ENCODE measurements around the gene ADCY4. TPM values are rescaled to one million over a fixed set of nuclear protein-coding genes. Genes with fewer than 3 reads are reported as not detected.

The ADCY4 gene
- 9.9 TPM for total RNA-seq

- Histone ChIP-seq H3K27ac (ENCODE audit: low read depth, low read length) (peak within 1 kb of the TSS; percentile 80), H3K9ac (ENCODE audit: low read depth in 1 of 3, low read length in 3 of 3) (peak within 1 kb of the TSS; percentile 57 to 74 (median 67)), H3K4me1 (ENCODE audit: control insufficient read depth in 3 of 3, insufficient read depth in 3 of 3, low read length in 3 of 3) (peaks cover 29 to 41% (median 38%) of the 10 kb centered on the region in 3 donors), H3K36me3 (ENCODE audit: control insufficient read depth in 3 of 3, insufficient read depth in 3 of 3, low read length in 3 of 3) (peaks cover 0 to 7% (median 4%) of the 10 kb centered on the region in 3 donors), H3K27me3 (ENCODE audit: control insufficient read depth in 3 of 3, insufficient read depth in 3 of 3, low read length in 3 of 3) (peaks cover 55 to 86% (median 73%) of the 10 kb centered on the region in 3 donors), H3K4me3 (ENCODE audit: low read length in 3 of 3) (peak within 1 kb of the TSS; percentile 56 to 67 (median 67)), H3K9me3 (ENCODE audit: control insufficient read depth in 3 of 3, low read length in 3 of 3) (no peaks in the 10 kb centered on the region)
Observed at GRCh38 chr14:24334431-24335291, at the start of gene ADCY4. Gene ADCY4, minus strand, starts transcription at chr14:24335071. Its CDS starts 419 bp downstream, at chr14:24334652.

- Histone ChIP-seq H3K27ac (ENCODE audit: low read depth, low read length) (no peak overlapping the region), H3K36me3 (ENCODE audit: control insufficient read depth in 3 of 3, insufficient read depth in 3 of 3, low read length in 3 of 3) (no peaks in the 10 kb centered on the region), H3K9ac (ENCODE audit: low read depth in 1 of 3, low read length in 3 of 3) (no peak overlapping the region), H3K4me3 (ENCODE audit: low read length in 3 of 3) (no peak overlapping the region), H3K27me3 (ENCODE audit: control insufficient read depth in 3 of 3, insufficient read depth in 3 of 3, low read length in 3 of 3) (peaks cover 0 to 7% (median 7%) of the 10 kb centered on the region in 3 donors), H3K4me1 (ENCODE audit: control insufficient read depth in 3 of 3, insufficient read depth in 3 of 3, low read length in 3 of 3) (no peaks in the 10 kb centered on the region), H3K9me3 (ENCODE audit: control insufficient read depth in 3 of 3, low read length in 3 of 3) (no peaks in the 10 kb centered on the region)
Observed at GRCh38 chr14:24384169-24384568, 49.3 kb upstream of the ADCY4 start.

- Histone ChIP-seq H3K27me3 (ENCODE audit: control insufficient read depth in 3 of 3, insufficient read depth in 3 of 3, low read length in 3 of 3) (peaks cover 0 to 3% (median 0%) of the 10 kb centered on the region in 3 donors), H3K9ac (ENCODE audit: low read depth in 1 of 3, low read length in 3 of 3) (no peak overlapping the region), H3K27ac (ENCODE audit: low read depth, low read length) (no peak overlapping the region), H3K9me3 (ENCODE audit: control insufficient read depth in 3 of 3, low read length in 3 of 3) (no peaks in the 10 kb centered on the region), H3K4me1 (ENCODE audit: control insufficient read depth in 3 of 3, insufficient read depth in 3 of 3, low read length in 3 of 3) (no peaks in the 10 kb centered on the region), H3K36me3 (ENCODE audit: control insufficient read depth in 3 of 3, insufficient read depth in 3 of 3, low read length in 3 of 3) (no peaks in the 10 kb centered on the region), H3K4me3 (ENCODE audit: low read length in 3 of 3) (no peak overlapping the region)
Observed at GRCh38 chr14:24382064-24382371, 47.1 kb upstream of the ADCY4 start.

- Histone ChIP-seq H3K4me1 (ENCODE audit: control insufficient read depth in 3 of 3, insufficient read depth in 3 of 3, low read length in 3 of 3) (no peaks in the 10 kb centered on the region), H3K36me3 (ENCODE audit: control insufficient read depth in 3 of 3, insufficient read depth in 3 of 3, low read length in 3 of 3) (peaks cover 0 to 3% (median 0%) of the 10 kb centered on the region in 3 donors), H3K4me3 (ENCODE audit: low read length in 3 of 3) (no peak overlapping the region), H3K27ac (ENCODE audit: low read depth, low read length) (no peak overlapping the region), H3K9ac (ENCODE audit: low read depth in 1 of 3, low read length in 3 of 3) (no peak overlapping the region), H3K9me3 (ENCODE audit: control insufficient read depth in 3 of 3, low read length in 3 of 3) (no peaks in the 10 kb centered on the region), H3K27me3 (ENCODE audit: control insufficient read depth in 3 of 3, insufficient read depth in 3 of 3, low read length in 3 of 3) (peaks cover 0 to 3% (median 0%) of the 10 kb centered on the region in 3 donors)
Observed at GRCh38 chr14:24381363-24382063, 46.6 kb upstream of the ADCY4 start.

- H3K9me3 ChIP-seq (ENCODE audit: control insufficient read depth in 3 of 3, low read length in 3 of 3), result no peaks in the 10 kb centered on the region
- H3K27ac ChIP-seq (ENCODE audit: low read depth, low read length), result no peak overlapping the region
- peaks cover 0 to 6% (median 3%) of the 10 kb centered on the region in 3 donors for H3K27me3 ChIP-seq (ENCODE audit: control insufficient read depth in 3 of 3, insufficient read depth in 3 of 3, low read length in 3 of 3)
- H3K9ac ChIP-seq (ENCODE audit: low read depth in 1 of 3, low read length in 3 of 3), result no peak overlapping the region
- no peaks in the 10 kb centered on the region for H3K4me1 ChIP-seq (ENCODE audit: control insufficient read depth in 3 of 3, insufficient read depth in 3 of 3, low read length in 3 of 3)
- peaks cover 0 to 3% (median 0%) of the 10 kb centered on the region in 3 donors for H3K36me3 ChIP-seq (ENCODE audit: control insufficient read depth in 3 of 3, insufficient read depth in 3 of 3, low read length in 3 of 3)
- no peak overlapping the region for H3K4me3 ChIP-seq (ENCODE audit: low read length in 3 of 3)
Observed at GRCh38 chr14:24379907-24380730, 45.2 kb upstream of the ADCY4 start.

GRCh38 chr14:24378981-24379906 lies 44.4 kb upstream of the ADCY4 start:
- H3K9ac ChIP-seq (ENCODE audit: low read depth in 1 of 3, low read length in 3 of 3), result no peak overlapping the region
- H3K4me1 ChIP-seq (ENCODE audit: control insufficient read depth in 3 of 3, insufficient read depth in 3 of 3, low read length in 3 of 3), result no peaks in the 10 kb centered on the region
- peaks cover 0 to 8% (median 3%) of the 10 kb centered on the region in 3 donors for H3K27me3 ChIP-seq (ENCODE audit: control insufficient read depth in 3 of 3, insufficient read depth in 3 of 3, low read length in 3 of 3)
- no peaks in the 10 kb centered on the region for H3K9me3 ChIP-seq (ENCODE audit: control insufficient read depth in 3 of 3, low read length in 3 of 3)
- no peak overlapping the region for H3K27ac ChIP-seq (ENCODE audit: low read depth, low read length)
- H3K36me3 ChIP-seq (ENCODE audit: control insufficient read depth in 3 of 3, insufficient read depth in 3 of 3, low read length in 3 of 3), result peaks cover 0 to 3% (median 0%) of the 10 kb centered on the region in 3 donors
- H3K4me3 ChIP-seq (ENCODE audit: low read length in 3 of 3), result no peak overlapping the region

- peaks cover 0 to 3% (median 0%) of the 10 kb centered on the region in 3 donors for H3K36me3 ChIP-seq (ENCODE audit: control insufficient read depth in 3 of 3, insufficient read depth in 3 of 3, low read length in 3 of 3)
- no peak overlapping the region for H3K4me3 ChIP-seq (ENCODE audit: low read length in 3 of 3)
- H3K4me1 ChIP-seq (ENCODE audit: control insufficient read depth in 3 of 3, insufficient read depth in 3 of 3, low read length in 3 of 3), result no peaks in the 10 kb centered on the region
- no peak overlapping the region for H3K27ac ChIP-seq (ENCODE audit: low read depth, low read length)
- peaks cover 0 to 8% (median 0%) of the 10 kb centered on the region in 3 donors for H3K27me3 ChIP-seq (ENCODE audit: control insufficient read depth in 3 of 3, insufficient read depth in 3 of 3, low read length in 3 of 3)
- H3K9me3 ChIP-seq (ENCODE audit: control insufficient read depth in 3 of 3, low read length in 3 of 3), result no peaks in the 10 kb centered on the region
- H3K9ac ChIP-seq (ENCODE audit: low read depth in 1 of 3, low read length in 3 of 3), result no peak overlapping the region
Observed at GRCh38 chr14:24378327-24378726, 43.5 kb upstream of the ADCY4 start.

- Histone ChIP-seq H3K4me1 (ENCODE audit: control insufficient read depth in 3 of 3, insufficient read depth in 3 of 3, low read length in 3 of 3) (peaks cover 0 to 4% (median 0%) of the 10 kb centered on the region in 3 donors), H3K27me3 (ENCODE audit: control insufficient read depth in 3 of 3, insufficient read depth in 3 of 3, low read length in 3 of 3) (peaks cover 0 to 8% (median 0%) of the 10 kb centered on the region in 3 donors), H3K27ac (ENCODE audit: low read depth, low read length) (no peak overlapping the region), H3K9me3 (ENCODE audit: control insufficient read depth in 3 of 3, low read length in 3 of 3) (no peaks in the 10 kb centered on the region), H3K9ac (ENCODE audit: low read depth in 1 of 3, low read length in 3 of 3) (no peak overlapping the region), H3K4me3 (ENCODE audit: low read length in 3 of 3) (no peak overlapping the region), H3K36me3 (ENCODE audit: control insufficient read depth in 3 of 3, insufficient read depth in 3 of 3, low read length in 3 of 3) (peaks cover 0 to 5% (median 4%) of the 10 kb centered on the region in 3 donors)
Observed at GRCh38 chr14:24377657-24378056, 42.8 kb upstream of the ADCY4 start.

GRCh38 chr14:24377126-24377525 lies 42.3 kb upstream of the ADCY4 start:
- Histone ChIP-seq H3K4me1 (ENCODE audit: control insufficient read depth in 3 of 3, insufficient read depth in 3 of 3, low read length in 3 of 3) (peaks cover 0 to 7% (median 0%) of the 10 kb centered on the region in 3 donors), H3K4me3 (ENCODE audit: low read length in 3 of 3) (no peak overlapping the region), H3K27me3 (ENCODE audit: control insufficient read depth in 3 of 3, insufficient read depth in 3 of 3, low read length in 3 of 3) (peaks cover 0 to 8% (median 0%) of the 10 kb centered on the region in 3 donors), H3K27ac (ENCODE audit: low read depth, low read length) (no peak overlapping the region), H3K9ac (ENCODE audit: low read depth in 1 of 3, low read length in 3 of 3) (no peak overlapping the region), H3K36me3 (ENCODE audit: control insufficient read depth in 3 of 3, insufficient read depth in 3 of 3, low read length in 3 of 3) (peaks cover 0 to 5% (median 4%) of the 10 kb centered on the region in 3 donors), H3K9me3 (ENCODE audit: control insufficient read depth in 3 of 3, low read length in 3 of 3) (no peaks in the 10 kb centered on the region)
